SKM-1 (cell line): ENCODE measurements around the gene HSD17B4.
"Not testable (repeated sequence)": the region's sequence is repeated elsewhere in the genome, so short reads cannot be mapped to it uniquely, and the experiment has no call there.

Experiments used
- DNase-seq: peaks from one replicate; lab custom pipeline; 2025; ENCODE audit not compliant: unreplicated experiment; lab: John Stamatoyannopoulos, UW

Gene HSD17B4, protein sequence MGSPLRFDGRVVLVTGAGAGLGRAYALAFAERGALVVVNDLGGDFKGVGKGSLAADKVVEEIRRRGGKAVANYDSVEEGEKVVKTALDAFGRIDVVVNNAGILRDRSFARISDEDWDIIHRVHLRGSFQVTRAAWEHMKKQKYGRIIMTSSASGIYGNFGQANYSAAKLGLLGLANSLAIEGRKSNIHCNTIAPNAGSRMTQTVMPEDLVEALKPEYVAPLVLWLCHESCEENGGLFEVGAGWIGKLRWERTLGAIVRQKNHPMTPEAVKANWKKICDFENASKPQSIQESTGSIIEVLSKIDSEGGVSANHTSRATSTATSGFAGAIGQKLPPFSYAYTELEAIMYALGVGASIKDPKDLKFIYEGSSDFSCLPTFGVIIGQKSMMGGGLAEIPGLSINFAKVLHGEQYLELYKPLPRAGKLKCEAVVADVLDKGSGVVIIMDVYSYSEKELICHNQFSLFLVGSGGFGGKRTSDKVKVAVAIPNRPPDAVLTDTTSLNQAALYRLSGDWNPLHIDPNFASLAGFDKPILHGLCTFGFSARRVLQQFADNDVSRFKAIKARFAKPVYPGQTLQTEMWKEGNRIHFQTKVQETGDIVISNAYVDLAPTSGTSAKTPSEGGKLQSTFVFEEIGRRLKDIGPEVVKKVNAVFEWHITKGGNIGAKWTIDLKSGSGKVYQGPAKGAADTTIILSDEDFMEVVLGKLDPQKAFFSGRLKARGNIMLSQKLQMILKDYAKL

DNA sequence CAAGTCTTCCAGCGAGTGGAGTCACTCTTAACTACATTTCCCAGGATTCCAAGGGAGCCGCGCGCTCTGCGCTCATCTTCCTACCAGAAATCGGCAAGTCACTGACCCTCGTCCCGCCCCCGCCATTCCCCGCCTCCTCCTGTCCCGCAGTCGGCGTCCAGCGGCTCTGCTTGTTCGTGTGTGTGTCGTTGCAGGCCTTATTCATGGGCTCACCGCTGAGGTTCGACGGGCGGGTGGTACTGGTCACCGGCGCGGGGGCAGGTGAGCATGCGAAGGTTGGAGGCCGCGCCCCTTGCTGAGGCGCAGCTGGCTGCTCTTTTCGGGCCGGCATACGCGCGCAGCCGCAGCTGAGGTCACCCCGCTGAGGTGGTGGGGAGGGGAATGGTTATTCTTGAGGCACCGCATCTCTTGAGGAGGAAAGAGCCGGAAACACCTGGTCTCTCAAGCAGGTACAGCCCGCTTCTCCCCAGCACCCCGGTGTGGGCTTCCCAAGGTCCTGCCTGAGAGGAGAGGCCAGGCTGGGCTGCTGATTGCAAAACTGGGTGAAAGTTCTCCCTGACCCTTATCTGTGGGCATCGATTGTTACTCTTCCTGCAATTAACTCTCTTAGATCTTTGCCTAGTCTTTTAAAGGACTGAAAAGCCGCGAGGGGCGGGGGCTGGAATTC lies at the start of gene HSD17B4:
HSD17B4 (plus strand) TSS at position 125 of the 667 bp plus-strand sequence; CDS start at position 204, 79 bp downstream.
- peak; percentile 79 for DNase-seq

DNA sequence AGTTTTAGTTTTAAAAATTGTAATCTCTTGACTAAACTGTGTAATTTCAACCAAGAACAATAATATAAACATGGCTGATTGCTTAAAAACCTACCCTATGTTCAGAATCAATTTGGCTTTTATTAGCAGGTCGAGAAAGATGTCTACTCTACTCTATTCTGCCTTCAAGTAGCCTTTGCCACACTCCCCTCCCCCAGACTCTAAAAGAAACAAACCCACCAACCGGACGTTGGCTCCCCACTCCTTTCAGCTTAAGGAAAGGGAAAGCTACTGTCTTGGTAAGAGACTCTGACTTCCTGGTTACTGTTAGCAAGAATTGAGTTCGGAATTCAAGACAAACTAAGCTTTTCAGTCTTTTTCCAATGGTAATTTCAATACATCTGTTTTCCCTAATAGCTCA lies 49.7 kb upstream of the HSD17B4 start:
- DNase-seq, result no peak

DNA sequence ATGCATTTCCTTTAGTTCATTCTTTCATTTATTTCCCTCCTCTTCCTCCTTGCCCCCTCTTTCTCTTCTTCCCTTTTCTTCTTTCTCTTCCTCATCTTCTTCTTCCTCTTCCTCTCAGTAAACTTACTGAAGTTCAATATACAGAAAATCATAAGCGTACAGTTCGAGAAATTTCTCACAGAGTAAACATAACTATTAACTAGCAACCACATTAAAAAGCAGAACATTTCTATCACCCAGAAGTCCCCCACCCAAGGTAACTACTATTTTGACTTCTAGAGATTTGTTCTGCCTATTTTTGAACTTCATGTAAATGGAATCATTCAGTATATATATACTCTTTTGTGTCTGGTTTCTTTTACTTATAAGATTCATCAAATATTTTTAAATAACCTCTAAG lies 48.3 kb upstream of the HSD17B4 start:
- DNase-seq, result no peak

DNA sequence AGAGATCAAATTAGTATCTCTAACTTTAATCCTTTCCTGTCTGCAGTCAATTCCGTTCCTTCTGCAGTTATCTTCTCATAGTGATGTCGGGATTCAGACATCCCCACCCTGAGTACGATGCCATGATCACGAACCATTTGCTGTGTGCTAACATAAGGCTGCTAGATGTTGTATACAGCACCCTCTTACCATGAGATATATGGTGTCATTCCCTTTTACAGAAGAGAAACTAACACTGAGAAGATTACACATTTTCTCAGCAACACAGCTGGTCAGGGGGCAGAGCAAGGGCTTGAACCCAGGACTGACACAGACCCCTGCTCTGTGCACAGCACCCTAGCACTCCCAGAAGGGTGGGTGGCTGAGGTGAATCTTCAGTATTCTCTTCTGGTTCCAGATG lies 46.9 kb upstream of the HSD17B4 start:
- no peak for DNase-seq

DNA sequence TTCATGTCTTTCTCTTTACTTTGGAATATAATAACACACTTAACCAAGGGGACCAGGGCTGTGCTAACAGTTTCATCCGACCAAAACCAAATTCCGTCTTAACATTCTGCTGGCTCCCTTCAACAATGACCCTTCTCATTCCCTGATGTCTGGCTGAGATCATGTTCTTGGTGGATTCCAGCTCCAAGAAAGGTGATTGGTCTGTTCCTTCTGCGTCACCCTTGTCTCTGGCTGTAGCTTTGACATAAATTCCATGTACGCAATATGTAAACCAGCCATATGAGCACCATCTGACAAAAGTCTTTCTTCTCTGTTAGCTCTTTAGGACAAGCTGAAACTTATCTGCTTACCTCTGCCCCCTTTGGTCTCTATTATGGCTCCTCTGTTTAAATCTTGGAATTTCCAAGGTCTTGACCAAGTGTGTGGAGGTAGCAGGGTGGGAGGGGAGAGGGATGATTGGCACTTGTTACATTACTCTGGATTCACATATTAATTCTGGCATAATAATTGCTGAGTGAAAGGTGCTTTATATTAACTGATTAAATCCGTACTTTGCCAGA lies 45.7 kb upstream of the HSD17B4 start:
- DNase-seq, result no peak

DNA sequence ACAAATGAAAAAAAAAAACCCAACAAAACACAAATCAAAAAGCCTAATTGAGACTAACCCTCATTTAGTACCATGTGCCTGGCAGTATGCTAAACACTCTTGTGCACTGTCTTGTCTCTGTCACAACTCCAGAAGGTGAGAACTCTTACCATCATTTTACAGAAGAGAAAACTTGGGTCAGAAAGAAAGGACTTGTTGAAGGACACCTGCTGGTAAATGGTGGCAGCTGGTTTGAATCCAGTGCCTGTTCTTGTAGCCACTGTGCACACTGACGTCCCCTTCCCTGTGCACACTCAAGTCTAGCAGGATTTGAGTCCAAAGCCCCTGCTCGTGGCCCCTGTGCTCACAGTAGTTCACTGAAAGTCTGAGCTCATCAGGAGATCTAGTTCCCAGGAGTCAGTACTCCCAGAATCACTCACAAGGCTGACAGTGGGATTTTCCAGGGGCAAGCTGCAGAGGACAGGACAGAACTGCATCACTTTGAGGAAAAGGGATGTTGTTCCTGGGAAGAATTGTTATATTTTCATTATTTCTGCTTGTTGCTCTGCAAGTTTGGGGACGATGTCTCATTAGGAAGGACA lies 43.0 kb upstream of the HSD17B4 start:
- no peak for DNase-seq

DNA sequence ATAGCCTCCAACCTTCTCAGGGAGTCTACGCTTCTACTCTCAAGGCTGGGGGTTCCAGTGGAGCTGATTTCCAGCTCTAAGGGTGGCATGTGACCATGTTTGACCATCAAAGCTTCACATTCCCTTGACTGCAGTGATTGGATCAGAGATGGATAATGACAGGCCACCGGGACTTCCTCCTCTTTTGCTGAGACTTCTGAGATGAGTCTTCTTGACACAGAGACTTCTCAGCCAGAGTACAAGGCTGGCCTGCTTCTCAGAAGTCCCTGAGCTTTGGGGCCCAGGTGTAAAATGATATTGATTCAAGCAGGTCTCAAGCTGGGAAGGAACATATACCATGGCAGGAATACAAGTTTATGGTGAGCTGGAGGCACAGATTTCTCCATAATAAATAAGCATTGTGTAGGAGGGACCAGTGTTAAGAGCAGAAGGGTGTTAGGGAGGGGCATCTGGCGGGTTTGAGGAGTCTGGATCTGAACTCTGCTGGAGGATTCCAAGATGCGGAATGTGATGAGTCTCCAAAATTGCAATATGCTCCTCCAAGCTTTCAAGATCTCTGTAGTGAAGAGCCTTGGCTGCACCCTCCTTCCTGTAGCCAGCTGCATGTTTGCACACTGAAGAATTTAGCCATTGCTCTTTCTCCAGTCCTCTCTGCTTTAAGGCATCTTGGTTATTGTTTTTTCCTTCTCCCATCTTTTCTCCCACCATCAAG lies 41.7 kb upstream of the HSD17B4 start:
- no peak for DNase-seq

DNA sequence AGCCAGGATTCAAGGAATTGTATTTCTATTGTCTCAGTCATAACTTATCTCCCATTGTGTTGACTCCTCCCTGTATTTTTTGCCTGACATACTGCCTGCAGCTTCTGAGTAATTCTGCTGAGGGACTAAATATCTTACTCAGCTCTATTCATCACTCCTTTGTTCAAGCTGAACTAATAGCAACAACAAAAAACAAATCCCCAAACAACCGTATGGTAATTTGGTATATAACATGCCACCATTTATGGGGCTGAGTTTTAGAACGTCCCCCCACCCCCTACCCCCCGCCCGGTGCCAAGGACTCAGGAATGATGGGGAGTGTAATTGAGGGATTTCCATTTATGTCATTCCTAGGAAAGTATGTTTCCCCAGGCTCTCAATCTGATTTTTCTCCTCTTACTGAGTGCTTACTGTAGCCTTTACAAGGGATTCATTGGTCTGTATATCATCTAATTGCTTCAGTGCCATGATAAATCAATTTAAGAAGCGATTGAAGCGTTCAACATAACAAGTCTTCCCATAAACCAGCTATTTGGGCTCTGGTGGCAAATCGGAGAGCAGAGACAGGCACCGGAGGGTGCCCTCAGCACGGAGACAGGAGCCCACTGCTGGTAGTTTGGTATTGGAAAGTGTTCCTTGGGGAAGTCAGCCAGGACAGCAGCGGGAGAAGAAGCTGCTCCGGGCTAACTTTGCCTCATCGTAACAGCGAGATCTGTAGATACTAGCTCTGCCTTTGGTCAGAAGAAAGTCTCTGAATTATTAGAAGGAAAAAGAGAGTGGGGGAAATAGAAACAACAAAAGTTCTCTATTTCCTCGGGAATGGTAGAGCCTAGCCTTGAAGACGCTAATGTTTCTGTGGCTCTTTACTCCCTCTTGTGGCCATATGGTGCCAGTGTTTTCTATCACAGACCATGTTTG lies 40.7 kb upstream of the HSD17B4 start:
- DNase-seq, result peak; percentile 45

DNA sequence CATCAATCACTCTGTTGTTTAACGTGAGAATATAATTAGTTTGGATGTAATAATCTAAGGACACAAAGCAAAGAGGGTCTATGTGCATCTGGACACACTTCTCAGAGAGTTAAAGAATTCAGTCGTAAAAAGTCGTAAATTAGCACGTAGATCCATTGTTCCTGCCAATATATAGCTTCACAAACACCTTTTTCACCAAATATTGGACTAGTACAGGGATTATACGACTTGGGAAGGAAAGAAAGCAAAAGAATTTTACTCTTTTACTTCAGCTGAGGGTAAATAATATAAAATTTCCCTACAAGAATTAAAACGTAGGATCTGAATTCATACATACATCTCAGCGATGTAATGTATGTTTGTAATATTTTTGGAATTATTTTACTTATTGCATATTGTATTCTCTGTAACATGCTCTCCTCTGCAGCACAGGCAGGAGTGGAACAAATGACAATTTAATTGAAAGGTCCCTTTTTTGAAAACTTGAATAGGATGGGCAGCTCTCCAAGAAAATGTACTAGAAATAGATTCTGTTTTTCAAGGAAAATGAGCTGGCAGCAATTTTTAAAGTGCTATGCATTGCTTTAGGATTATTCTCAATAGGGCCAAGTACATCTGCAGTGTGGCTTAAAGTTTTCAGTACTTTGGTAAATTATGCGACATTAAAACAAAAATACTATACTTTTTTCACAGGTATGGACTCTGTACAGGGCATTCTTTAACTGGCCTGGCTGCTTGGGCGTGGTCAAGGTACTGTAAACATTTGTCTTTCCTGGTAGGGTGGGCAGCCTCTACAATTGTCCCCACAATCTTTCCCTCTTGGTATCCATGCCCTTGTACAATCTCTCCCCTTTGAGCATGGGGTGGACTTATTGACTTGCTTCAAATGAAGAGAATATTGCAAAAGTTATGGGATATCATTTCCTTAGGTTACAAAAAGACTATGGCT lies 39.7 kb upstream of the HSD17B4 start:
- no peak for DNase-seq

DNA sequence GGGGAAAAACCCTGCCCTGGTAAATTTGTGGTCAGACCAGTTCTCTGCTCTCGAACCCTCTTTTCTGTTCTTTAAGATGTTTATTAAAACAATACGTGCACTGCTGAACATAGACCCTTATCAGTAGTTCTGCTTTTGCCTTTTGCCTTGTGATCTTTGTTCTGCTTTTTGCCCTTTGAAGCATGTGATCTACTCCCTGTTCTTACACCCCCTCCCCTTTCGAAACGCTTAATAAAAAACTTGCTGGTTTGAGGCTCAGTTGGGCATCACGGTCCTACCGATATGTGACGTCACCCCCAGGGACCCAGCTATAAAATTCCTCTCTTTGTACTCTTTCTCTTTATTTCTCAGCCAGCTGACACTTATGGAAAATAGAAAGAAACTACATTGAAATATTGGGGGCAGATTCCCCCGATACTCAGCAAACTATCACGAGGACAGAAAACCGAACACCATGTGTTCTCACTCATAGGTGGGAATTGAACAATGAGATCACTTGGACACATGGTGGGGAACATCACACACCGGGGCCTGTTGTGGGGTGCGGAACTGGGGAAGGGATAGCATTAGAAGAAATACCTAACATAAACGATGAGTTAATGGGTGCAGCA lies 38.1 kb upstream of the HSD17B4 start:
- peak; percentile 39 for DNase-seq

DNA sequence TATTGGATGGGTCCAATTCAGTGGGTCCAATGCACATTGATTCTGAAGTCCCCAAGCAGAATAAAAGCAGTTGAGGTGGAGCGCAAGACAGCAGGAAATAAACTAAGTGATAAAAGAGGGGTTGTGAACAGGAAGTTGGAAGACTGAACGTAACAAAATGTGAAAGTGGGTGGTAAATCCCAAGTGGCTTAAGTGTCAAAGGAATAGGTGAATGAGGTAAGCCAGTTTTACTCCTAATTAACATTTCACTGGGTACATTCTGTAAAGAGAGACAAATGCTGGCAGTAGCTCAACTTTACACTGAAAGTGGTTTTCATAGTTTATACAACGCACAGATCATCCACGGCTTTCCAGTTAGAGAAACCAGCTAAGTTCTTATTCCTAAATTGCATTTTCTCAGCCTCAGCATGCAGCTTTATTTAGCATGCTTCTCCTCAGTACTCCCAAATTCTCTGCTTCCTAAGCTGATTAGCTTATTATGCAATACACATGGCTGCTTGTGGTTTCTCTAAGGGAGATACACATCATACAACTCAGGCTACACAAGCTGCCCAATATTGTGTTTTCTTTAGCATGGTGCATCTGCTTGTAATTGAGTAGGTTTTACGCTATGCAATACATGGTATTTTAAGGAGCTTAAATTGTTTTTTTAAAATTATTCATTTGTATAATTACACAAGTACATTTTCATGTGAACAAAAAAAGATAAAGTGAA lies 34.2 kb upstream of the HSD17B4 start:
- peak; percentile 11 for DNase-seq

DNA sequence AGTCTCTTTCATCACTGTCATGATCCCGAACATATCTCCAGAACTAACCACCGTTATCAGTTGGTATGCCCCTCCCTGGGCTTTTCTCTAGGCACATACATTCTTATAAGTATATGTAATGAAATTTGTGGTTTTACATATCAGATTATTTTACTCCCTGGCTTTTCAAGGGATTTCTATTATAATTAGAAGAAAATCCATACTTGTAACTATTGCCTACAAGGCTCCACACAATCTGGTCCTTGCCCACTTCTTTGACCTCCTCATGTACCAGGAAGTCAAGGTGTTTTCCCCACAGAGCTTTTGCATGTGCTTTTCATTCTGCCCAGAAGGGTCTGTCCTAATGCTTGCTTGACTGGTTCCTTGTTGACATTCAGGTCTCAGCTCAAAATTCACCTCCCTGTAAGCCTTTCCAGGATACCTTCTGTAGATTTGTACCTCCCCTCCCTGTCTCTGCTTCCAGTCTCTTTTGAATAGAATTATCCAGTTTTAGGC lies 33.6 kb upstream of the HSD17B4 start:
- DNase-seq, result no peak

DNA sequence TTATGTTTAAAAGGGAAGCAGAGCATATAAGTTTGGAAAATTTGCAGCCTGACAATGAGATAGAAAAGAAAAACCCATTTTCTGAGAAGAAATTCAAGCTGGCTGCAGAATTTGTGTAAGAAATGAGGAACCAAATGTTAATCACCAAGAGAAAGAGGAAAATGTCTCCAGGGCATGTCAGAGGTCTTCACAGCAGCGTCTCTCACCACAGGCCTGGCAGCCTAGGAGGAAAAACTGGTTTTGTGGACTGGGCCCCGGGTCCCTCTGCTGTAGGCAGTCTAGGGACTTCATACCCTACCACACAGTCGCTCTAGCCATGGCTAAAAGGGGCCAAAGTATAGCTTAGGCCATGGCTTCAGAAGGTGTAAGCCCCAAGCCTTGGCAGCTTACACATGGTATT lies 32.1 kb upstream of the HSD17B4 start:
- peak; percentile 13 for DNase-seq

DNA sequence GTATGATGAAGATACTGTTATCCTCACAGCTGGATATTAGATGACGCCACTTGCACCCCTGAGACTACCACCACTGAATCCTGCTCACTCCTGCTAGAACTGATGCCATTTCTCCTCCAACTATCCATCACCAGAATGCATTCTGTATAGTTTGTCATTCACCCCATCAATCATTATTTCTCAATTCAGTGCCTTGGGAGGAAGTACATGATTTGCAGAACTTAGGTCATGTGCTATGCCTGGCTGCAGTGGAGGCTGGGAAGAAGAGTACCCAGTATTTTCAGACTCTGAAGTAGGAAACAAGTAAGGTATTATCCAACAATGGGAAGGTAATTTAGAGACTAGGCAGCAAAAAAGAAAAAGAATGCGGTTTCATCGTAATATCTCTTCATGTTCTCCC lies 26.2 kb upstream of the HSD17B4 start:
- peak; percentile 3 for DNase-seq

DNA sequence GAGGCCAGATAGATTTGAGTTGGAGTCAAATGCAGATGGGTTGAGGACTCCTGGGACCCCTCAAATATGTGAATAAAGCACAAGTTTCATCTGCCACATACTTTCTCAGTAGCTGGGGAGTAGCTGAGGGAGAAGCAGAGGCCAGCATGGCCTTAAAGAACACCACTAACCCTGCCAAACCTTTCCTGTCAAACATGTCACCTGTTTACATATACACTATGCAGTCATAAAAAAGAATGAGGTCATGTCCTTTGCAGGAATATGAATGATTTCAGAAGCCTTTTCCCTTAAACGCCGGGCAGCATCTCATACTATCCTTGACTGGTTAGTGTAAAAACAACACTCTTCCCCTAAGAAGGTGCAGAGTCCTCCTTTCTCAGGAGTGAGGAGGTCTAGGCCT lies 25.2 kb upstream of the HSD17B4 start:
- DNase-seq, result no peak

DNA sequence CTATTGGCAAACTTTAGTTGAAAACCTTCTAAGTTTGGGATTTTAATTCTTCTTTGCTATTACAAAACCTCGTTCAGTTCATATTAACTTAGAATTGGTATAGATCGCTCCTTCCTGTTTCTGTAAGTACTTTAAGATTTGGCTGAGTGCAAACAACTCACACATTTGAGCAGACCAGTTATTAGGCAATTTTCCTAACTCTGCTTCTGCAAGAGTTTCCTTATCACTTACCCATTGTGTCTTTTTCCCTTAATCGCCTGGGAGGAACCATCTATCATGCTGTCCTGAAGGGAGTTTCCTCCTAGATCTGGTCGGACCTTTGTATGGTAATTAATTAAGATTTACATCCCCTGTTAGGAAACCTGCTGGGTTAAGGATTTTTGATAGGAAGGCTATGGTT lies 24.7 kb upstream of the HSD17B4 start:
- peak; percentile 25 for DNase-seq

DNA sequence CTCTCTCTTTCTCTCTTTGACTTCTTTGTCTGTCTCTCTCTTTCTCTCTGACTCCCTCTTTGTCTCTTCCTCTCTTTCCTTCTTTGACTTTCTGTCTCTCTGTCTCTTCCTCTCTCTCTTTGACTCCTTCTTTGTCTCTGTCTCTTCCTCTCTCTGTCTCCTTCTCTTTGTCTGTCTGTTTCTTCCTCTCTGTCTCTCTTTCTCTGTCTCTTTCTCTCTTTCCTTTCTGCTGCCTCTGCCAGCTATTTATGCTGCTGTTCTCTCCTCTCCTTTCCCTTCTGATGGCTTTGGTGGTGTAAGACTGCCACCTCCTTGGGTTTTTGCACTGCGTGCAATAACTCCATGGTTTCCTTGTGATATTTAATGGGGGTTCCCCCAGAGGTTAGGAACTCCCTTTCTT lies 24.1 kb upstream of the HSD17B4 start:
- not testable (repeated sequence) for DNase-seq
